T-helper 1 cell (primary cell): ENCODE data around the gene SNRPA1.

ENCODE experiments used
- DNase-seq, 5 donors: peaks; one replicate each; pipeline ENCODE4 v3.0.0-alpha.2; 2012 to 2020

The SNRPA1 gene

DNA sequence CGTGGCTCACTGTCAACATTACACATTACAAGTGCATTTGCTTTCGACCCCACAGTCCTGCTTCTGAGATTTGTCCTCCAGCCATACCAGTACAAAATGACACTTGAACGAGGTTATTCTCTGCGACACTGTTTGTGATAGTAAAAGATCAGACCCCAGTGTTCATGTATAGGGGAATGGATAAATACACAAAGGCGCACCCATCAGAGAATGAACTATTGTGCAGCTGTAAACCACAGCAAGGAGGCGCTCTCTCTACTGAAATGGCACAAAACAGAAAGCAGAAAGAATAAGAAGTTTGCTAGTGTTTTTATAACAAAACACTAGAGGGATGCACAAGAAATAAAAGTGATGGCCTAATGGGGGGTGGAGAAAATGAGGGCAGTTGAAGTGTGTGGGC is 38.3 kb downstream of the SNRPA1 start:
- peak in 1 of 5 donors; percentile 43 for DNase-seq

DNA sequence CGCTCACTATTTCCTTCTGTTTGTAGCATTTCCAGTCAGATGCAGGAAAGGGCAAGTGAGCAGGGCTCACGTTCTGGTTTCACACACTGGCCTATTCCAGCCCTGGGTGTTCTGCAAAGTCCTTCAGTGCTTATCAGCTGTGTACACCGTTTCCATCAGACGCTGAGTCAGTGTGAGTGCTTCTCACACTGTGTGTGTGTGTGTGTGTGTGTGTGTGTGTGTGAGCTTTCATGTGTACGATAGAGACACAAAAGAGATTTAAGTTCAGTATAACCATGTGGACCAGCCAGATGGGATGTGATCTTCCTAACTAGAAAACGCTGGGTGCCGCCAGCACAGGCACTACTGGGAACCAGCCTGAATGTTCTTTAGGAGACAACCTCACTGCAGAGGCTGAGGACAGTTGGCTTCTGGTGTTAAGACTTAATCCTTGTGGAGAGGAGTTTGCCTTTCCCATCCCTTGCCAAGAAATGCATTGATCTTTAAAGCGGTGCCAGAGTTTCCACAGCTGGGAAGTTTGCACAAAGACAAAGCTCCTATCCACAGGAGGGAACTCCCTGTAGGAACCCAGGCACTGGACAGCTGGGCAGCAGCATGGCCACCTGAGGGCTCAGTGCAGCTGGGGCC is 39.3 kb downstream of the SNRPA1 start:
- DNase-seq, result peak in 1 of 5 donors; percentile 36

DNA sequence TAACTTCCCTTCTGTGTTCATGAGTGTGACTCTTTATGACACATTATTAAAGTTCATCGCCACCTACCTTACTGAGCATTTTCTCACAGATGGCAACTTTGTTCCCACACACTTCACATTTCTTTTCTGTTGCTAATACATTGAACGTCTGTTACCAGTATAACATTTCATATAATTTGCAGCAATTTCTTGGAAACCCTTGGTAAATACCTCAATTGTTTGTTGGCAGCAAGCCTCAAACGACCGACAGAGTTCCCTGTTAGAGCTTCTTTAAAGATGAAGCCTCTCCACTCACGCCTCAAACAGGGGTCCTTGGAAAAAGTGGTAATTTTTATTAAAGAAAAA is 40.0 kb downstream of the SNRPA1 start:
- DNase-seq, result peak in 1 of 5 donors; percentile 37

DNA sequence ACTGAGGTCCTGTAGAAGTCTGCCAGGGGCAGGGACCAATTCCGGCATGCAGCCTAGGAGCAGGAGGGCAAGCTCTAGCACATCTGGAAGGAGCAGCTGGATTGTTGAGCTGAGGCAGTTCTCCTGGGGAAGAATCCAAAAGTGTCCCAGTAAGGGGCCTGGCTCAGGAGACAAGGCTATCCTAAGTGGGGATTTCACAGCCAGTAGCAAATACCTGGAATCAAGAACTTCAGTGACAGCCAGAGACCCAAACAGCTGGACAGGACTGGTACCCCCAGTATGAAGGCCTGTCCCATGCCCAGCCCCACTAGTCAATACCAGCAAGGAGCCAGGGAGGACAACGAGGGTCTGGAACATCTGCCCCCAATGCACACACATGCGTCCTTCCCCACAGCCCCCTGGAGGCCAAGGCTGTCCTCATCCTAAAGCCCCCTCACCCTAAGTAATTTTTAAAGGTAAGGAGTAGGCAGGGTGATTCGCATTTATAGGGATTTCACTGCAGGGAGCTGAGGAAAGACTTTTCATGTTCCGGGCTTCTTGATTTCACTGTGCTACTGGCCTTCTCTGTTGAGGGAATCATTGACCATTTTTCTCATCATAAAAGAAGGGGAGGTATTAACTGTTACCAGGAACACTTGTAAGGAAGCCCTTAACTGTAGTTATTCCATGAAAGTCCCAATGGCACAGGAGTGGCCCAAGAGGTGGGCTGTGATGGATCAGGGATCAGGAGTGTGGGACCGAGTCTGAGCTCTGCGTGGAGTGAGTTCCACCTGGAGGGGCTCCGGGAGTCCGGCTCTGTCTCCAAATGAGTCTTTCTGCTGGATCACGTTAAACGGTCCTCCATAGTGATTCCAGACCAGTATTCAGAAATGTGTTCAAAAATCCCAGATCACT is 40.6 kb downstream of the SNRPA1 start:
- no peak for DNase-seq

DNA sequence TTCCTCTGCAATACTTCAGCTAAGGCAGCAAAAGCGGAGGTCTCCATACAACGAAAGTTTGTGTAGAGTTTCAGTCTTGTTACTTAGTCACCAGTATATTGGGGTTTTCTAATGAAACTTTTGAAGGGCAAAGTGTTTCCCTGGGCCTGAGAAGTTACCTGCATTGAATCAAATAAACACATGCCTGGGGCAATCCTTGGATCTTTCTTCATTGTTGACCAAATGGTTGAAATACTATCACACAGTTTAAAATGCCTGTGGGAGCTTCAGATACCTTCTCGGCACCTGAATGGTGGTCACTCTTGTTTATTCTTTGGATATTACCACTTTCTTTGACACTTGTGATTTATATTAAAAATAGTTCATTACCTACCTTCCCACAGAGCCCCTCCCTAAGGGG is 42.2 kb downstream of the SNRPA1 start:
- no peak for DNase-seq

DNA sequence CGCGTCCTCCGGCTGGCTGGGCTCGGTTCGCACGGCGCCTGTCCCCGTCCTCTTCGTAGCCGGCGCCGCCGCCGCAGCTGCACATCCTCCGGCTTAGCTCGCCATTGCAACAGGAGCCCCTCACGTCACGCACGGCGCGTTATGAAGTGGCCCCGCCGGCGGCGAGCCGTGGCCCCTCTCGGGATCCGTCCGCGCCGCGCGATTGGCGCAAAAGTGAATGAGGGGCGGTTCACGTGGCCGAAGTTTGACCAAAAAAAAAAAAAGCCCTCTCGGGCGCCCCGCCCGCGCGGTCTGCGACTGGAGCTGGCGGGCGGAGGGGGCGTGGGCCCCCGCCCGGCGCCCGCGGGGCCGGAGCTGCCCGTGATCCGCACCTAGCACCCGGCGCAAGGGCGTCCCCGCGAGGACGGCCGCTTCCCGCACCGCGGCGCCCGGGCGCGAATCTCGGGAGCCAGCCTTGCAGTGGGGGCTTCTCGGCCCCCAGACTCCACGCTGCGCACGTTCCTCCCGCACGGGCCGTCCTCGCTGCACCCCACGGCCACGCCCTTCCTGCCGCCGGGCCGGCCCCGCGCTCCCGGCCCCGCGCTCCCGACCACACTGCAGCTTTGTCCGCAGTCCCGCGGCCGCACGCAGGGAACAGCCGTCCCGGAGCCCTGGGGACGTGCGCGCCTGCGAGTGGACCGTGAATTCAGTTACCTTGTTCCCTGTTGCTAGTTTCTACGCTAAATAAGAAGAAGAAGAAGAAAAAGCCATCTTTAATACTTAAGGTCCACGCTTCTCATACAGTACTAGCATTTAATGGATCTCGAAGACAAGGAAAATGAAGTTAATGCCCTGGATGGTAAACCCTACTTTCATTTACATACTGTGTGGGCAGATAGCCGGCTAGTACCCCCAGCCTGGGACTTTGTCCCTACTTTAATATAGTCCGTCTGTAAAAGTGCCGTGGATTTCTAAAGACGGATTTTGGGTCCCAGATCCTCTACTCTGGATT is 42.9 kb downstream of the SNRPA1 start, which contains the start of gene CHSY1:
TSS of gene CHSY1 (minus strand) at position 219 of the 991 bp plus-strand sequence. CDS start 592 bp downstream, outside the sequence.
- DNase-seq, result peak; percentile 62 to 91 (median 76)

DNA sequence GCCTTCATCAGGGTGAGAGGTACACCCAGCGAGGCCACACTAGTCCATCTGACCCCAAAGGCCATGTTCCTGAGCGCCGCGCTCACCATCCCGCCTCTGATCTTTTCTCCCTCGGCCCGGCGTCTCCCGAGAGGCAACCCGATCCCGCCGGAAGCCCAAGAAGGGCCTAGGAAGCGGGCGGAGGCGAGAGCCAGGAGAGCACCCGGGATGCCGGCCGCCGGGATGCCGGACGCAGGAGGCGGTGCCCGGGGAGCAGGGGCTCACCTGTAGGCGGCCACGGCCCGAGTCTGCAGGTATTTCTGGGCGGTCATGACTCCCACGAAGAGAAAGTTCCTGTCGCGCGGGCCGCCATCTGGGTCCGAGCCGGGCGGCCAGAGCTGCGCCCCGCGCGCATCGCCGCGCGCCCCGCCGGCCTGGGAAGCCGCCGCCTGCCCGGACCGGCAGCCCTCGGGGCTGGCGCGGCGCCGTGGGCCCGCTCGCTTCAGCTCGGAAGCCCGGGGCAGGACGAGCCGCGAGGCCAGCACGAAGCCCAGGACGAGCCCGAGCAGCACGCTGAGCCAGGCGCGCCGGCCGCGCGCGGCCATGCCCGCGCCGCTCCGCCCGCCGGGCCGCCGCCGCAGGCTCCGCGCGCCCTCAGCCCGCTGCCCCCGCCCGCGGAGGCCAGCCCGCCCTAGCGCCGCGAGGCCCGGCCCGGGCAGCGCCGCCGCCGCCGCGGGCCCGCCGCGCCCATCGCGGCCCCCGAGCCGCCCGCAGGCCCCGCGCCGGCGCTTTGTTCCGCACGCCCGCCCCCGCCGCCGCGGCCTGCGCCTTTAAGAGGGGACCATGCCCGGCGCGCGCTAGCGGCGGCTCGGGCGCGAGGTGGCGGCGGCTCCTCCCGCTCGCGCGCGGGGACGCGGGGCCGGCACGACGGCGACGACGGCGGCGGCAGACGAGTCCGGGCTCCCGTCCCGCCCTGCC is 43.9 kb downstream of the SNRPA1 start:
- peak in 3 of 5 donors; percentile 14 to 66 (median 20) for DNase-seq

DNA sequence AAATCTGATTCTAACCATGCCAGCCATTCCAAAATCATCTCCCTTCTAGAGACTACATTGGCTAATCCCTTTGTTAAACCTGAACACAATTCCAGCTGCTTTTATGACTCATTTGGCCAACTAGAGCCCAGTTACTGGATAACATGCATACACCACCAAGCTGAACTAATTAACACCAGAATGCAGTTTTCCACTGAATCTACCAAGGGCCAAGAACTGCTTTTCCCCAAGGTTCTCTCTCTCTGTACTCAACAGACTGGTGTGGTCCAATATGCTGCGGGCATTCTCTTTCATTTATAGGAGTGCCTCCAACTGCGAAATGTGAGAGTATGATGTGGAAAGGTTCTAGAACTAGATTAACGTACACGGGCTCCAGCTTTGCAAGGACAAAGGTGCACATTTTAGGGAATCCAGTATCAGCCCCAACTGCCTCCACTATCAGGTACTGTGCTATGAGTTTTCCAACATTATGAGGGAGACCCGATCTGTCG is 44.7 kb downstream of the SNRPA1 start:
- DNase-seq, result no peak

DNA sequence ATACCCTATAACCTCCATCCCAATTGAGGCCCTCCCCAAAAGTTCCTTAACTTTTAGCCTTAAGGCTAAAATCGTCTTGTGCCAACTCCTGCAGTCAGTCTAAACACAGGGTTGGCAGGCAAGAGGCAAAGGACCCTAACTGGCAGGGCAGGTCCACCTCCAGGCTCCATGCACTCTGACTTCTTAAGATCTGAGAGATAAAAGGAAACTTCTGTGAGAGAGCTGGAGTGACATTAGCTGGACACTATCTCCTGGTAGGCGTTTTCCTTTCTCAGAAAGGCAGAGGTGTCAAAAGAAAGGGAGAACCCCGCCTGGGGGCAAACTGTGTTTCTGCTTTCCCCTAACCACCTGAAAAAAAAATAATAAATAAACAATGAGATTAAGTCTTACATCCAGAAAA is 46.8 kb downstream of the SNRPA1 start:
- DNase-seq, result peak in 1 of 5 donors; percentile 20

DNA sequence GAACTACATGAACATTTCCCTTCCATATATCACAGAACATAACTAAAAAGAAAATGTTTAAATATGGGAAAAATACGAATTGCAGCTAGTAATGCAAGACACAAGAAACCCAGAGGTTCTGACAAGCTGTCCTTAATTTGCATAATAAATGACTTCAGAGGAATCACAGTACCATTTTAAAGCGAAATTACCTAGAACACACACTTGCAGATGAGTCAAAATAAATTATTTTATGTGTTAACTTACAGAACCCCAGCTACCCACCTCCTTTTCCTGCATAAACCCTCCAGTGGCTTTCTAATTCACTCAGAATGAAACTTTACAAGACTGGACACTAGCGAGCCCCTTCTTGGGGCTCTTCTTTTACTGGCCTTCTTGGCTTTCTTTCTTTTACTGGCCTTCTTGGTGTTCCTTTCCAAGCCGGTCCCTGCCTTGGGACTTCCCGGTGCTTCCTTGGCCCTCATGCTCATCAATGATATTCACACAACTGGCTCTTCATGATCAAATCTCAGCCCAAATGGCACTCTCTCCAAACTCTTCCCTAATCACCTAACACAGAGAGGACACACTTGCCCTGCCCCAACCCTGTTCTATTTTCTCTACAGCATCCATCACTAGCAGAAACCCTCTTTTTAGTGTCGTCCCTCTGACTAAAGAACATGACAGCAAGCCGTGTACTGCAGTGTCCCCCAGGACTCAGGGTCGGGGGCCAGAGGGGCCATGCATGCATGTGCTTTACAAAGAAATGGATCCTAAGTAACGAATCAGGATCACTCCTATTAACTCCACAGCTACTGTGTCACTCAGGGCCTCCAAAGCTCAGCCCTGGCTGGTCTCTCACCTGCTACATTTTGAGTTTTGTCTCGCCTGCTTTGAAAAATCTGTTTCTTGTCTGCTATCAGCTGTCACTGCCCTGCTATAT is 48.0 kb downstream of the SNRPA1 start:
- DNase-seq, result peak in 1 of 5 donors; percentile 43

DNA sequence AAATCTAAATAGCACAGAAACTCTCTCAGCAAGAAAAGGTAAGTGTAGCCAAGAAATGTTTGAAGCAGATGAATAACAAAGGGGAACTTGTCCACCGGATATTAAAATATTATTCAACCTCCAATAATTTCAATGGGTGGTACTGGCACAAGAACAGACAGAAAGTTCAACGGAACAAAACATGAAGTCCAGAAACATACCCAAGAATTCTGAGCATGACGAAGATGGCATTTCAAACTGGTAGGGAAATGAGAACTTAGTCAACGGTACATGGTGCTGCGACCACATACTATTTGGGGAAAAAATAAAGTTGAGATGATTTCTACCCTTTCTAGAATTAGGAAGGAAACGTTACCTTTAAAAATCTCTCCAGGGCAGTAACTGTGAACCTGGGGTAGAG is 48.7 kb downstream of the SNRPA1 start:
- DNase-seq, result no peak

DNA sequence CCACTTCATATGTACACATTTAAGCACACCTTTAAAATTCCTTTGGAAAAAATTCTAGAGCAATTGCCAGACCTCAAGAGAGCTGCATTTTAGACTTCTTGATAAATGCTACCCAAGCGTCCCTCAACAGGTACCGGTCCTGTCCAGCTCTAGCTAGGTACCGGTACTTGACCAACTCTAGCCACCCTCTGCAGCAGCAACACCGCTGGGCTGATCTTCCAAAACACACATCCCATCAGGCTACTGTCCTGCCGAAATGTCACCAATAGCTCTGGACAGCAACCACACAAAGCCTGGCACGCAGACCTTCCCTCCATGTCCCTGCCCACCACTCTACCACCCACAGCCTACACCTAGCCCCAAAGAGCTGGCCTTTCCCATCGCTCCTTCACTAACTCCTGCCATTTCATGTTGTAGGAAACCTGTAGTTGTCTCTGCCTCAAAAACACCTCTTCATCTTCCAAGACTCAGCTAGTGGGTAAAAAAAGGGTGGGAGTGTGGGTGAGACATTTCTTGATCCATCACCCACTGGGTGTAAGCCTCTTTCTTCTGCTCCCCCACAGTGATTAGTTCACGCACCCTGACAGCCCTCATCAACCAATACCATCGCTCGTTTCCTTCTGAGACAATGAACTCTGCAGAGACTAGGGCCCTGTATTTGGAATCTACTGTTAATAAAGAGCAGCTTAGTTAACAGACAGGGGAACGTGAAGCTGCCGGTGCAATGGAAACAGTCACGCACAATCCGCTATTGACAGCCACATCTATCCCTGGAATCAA is 50.0 kb downstream of the SNRPA1 start:
- no peak for DNase-seq

DNA sequence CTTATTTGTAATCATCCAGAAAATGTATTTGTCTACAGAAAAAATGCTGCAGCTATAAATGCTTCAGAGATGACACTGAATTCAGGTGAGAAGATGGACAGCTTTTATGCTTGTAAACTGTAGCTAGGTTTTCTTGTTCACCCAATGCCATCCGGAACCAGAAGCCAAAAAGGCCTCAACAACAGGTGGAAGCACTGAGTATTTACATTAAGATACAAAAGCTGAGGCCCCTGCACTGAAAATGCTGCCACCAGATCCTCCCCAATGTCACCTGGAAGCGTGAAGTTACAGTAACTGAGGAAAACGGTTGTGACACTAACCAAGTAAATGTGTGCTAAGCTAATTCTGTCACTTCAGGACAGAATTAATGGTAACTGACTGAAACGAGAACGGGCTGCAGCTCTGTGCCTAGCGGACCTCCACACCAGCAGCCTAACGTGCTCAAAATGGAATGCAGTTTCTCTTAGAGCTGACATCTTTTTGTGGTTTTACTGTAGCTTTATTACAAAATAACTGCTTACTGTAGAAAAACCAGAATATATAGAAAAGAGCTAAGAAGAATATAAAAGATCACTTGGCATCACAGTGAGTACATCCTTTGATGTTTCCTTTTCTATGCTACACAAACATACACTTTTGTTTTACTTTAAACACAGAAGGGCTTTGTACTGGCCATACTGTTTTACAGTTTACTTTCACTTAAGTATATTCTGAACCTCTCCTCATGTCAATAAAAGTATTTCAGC is 50.8 kb downstream of the SNRPA1 start:
- DNase-seq, result peak in 1 of 5 donors; percentile 24

DNA sequence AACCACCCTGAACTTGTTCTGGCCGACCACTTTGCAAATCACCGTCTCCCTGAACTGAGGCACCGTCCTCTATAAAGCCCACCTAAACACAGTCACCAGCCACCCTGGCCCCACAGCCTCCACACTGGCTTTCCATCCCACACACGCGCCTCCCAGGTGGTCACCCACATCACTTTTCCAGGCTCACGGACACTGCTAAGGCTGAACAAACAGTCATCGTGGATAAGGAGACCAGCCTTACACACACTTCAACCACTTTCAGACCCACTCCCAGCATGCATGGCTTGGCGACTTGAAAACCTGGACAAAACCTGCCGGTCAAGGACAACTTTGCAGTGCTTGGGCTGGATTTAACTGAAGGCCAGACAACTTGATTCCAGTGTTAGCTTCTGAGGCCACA is 51.6 kb downstream of the SNRPA1 start:
- DNase-seq, result no peak

DNA sequence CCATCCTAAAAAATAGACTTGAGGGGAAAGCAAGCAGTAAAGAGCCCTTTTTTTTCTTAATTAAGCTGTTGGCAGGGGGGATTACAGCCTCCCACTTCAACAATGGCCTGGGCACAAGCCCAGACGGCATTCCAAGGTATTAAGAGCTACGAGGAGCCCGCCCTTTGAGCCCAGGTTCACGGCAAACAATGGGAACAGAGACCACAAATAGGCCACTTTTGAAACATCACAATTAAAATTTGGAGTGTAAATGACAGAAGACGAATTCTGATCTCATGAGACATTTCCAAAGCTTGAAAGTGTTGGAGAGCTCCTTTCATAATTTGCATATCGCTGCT is 52.1 kb downstream of the SNRPA1 start:
- no peak for DNase-seq

DNA sequence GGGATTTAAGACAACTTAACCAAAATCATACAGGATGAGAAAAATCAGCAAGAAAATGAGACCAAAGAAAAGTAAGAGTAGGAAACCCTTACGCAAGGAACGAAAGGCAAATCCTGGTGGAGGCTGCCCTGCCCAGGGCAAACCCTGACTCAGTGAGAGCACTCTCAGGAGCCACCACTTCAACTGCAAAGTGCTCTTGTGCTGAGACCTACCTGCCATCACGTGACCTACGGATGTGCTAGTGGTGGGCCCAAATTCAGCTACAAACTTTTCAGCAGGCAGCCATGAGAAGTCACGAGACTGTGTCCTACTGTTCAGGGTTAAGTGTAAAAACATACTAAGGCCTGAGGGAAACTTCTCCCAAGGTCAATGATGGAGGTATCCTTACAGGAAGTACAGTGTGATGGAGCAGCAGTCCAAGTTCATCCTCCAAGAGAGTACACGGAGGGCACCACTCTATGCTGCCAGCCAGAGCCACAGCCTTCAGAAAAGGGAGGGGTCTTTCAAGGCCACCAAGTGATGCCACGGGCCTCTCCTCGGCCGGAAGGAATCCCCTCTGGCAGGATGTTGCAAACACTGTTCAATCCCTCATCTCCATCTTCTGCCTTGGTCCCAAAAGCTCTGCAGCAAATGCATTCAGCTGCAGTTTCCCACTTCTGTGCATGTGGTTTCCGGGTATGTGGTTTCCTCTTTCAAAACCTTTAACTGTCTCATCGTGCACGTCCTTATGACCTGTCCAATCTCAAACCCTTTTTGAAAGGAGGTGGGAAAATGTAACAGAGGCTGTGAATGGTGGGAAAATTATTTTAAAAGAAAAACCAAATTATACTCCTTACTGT is 52.7 kb downstream of the SNRPA1 start:
- DNase-seq, result peak; percentile 40 to 86 (median 63)

DNA sequence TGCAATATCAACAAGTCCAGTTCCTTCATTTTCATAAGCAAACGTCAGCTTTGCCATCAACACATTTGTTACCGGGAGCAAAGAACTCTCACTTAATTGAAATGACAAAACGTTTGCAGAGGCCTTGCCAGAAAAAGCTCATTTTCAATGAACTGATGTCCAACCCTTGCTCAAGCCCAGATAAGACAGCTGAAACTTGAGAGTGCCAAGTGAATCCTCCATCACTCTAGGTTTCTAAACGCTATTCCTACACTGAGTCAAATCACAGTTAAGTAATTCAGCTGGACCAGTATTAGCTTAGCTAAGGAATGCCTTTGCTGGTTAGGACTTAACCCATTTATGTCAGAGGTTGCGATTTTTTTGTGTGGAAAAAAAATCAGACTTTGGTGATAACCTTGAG is 54.7 kb downstream of the SNRPA1 start:
- DNase-seq, result no peak

DNA sequence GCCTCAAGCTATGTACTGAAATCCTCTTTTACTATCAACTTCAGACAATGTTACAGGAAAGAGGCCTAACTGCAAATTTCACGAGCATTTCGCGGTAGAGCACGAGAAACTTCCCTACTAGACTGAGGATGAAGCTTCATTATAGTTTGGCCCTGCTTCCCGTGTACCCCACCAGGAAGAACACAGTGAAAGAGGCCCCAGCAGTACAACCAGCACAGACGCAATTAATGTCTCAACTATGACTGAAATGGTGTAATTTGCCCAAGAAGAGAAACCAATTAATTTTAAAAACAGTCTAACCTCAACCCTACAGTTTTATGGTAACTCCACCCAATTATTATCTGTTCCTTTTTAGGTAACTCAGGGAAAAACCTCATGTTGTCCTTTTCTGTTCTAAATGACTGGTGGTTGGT is 55.3 kb downstream of the SNRPA1 start:
- DNase-seq, result peak in 1 of 5 donors; percentile 50
